H1 (cell line): Measurements from ENCODE around the gene ZNF705A. TPM values are rescaled to one million over a fixed set of nuclear protein-coding genes. Genes with fewer than 3 reads are reported as not detected.

Experiments used
- CHD2 ChIP-seq: IDR thresholded peaks from 2 replicates; pipeline ENCODE4 v1.6.1; 2012; ENCODE audit warnings: low read length, improper control_type of control experiment
- EGR1 ChIP-seq: IDR thresholded peaks from 2 replicates; pipeline ENCODE4 v1.6.1; 2011; ENCODE audit warnings: low read depth, low read length, borderline replicate concordance
- EP300 ChIP-seq, 2 experiments: IDR thresholded peaks; 1 replicate in 1 of 2; 2 replicates in 1 of 2; pipeline ENCODE4 v1.6.1; 2011 to 2012; ENCODE audit warnings: low read depth in 2 of 2, low read length in 2 of 2, mild to moderate bottlenecking in 2 of 2, borderline replicate concordance in 1 of 2, inconsistent platforms in 1 of 2, moderate library complexity in 1 of 2
- GABPA ChIP-seq: IDR thresholded peaks from 2 replicates; pipeline ENCODE4 v1.6.1; 2011; ENCODE audit warnings: mild to moderate bottlenecking, low read length, moderate library complexity, borderline replicate concordance; ENCODE audit not compliant: insufficient read depth
- KDM5A ChIP-seq: fragments of 200-600 bp; IDR thresholded peaks from 2 replicates; pipeline ENCODE4 v1.7.1; 2012; ENCODE audit warnings: mild to moderate bottlenecking, low read length, inconsistent platforms, mixed read lengths
- SP1 ChIP-seq: IDR thresholded peaks from 2 replicates; pipeline ENCODE4 v1.6.1; 2011; ENCODE audit warnings: low read depth, low read length
- TAF1 ChIP-seq: IDR thresholded peaks from 2 replicates; pipeline ENCODE4 v1.6.1; 2011; ENCODE audit warnings: mild to moderate bottlenecking, low read depth, low read length
- polyA plus RNA-seq, 7 experiments: library from polyadenylated mRNA; depleted of rRNA in 3 of 7; stranded (reverse) in 5 of 7; unstranded in 2 of 7; fragments of >200 nt in 5 of 7; fragments of 200-250 nt in 2 of 7; gene quantifications; 1 replicate in 5 of 7; 2 replicates in 1 of 7; 4 replicates in 1 of 7; pipeline versions ENCODE4 v1.2.1 to v1.2.3, GENCODE V29; 2011 to 2013; ENCODE audit warnings: missing spikeins in 2 of 7, mixed read lengths in 2 of 7
- total RNA-seq: library from RNA; stranded (reverse); fragmentation: NEBNext Ultra II Directional; extraction: Animal tissue kit (Norgen Biotek cat#: 25700); gene quantifications from 2 replicates; pipeline ENCODE4 v1.2.1, GENCODE V29; 2021
- TF ChIP-seq, protein P1 (sequence below): IDR thresholded peaks from 2 replicates; pipeline ENCODE4 v1.6.1; 2011; ENCODE audit warnings: low read length, improper control_type of control experiment
- TF ChIP-seq, protein P2 (sequence below): IDR thresholded peaks from 2 replicates; pipeline ENCODE4 v1.6.1; 2011; ENCODE audit warnings: low read depth, mild to moderate bottlenecking, low read length; ENCODE audit not compliant: insufficient read depth

The ZNF705A gene
- total and polyA plus RNA-seq, 2 of the 8 experiments (the other 6 are each of a cell fraction or from before 2014, with no cell fraction given), result not detected

DNA sequence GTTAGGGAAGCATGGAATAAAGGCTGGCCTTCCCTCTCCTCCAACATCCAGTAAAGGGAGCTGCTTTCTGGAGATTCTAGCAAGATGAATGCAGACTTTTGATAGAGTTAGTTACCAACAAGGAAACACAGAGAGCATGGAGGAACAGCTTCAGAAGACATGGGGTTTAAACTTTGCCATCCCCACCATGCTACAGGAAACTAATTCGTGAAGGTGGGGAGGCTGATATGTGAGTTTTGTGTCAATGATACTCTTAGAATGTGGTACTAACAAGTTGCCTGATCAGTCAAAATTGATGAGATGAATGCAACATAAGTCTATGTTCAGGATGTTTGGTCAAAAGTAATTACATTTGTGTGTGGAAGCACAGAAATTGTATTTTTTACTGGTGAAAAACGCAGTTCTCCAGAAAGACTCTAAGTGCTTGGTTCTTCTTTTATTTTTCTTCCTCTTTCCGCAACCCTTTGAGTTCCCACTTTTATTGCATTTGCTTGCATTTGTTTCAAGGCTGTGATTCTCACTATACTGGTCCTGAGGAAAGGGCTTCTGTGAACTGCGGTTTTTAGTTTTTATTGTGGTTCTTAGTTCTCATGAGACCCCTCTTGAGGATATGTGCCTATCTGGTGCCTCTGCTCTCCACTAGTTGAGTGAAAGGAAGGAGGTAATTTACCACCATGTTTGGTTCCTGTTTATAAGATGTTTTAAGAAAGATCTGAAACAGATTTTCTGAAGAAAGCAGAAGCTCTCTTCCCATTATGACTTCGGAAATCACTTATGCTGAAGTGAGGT is 33.5 kb upstream of the ZNF705A start, which contains the start of gene CLEC4A (continued):
- TF ChIP-seq, protein P1, sequence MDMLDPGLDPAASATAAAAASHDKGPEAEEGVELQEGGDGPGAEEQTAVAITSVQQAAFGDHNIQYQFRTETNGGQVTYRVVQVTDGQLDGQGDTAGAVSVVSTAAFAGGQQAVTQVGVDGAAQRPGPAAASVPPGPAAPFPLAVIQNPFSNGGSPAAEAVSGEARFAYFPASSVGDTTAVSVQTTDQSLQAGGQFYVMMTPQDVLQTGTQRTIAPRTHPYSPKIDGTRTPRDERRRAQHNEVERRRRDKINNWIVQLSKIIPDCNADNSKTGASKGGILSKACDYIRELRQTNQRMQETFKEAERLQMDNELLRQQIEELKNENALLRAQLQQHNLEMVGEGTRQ, result no peak
- TF ChIP-seq EP300 (IDR thresholded peaks at IDR 0.05; ENCODE audit: borderline replicate concordance in 1 of 2, low read depth in 2 of 2, low read length in 2 of 2) (no peak), GABPA (no peak), CHD2 (no peak), TAF1 (no peak), SP1 (no peak), EGR1 (no peak), KDM5A (no peak)
- TF ChIP-seq, protein P2, sequence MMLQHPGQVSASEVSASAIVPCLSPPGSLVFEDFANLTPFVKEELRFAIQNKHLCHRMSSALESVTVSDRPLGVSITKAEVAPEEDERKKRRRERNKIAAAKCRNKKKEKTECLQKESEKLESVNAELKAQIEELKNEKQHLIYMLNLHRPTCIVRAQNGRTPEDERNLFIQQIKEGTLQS, result no peak
